AG04450 (cell line): ENCODE results near the gene ZBTB7C. TPM values are rescaled to one million over a fixed set of nuclear protein-coding genes. Genes with fewer than 3 reads are reported as not detected.

Experiments used
- CTCF ChIA-PET: fragments of 300-600, 350-600 bp; formaldehyde crosslinking; extraction: SDS; loops from one replicate; lab custom pipeline; 2022; ENCODE audit warnings: antibody characterized with exemption, inconsistent platforms; lab: Charles Lee
- POLR2A ChIA-PET: fragments of 350-600 bp; formaldehyde crosslinking; extraction: SDS; loops from one replicate; lab custom pipeline; 2021; ENCODE audit warnings: antibody characterized with exemption, inconsistent platforms; lab: Yijun Ruan, JAX
- DNase-seq: peaks from one replicate; pipeline ENCODE4 v3.0.0-alpha.2; 2011; ENCODE audit warnings: low read depth, low spot score
- H3K27ac ChIP-seq: one replicate; pipeline ENCODE4 v1.5.1; 2012; ENCODE audit warnings: low read depth, low read length, control low read depth
- H3K27me3 ChIP-seq: one replicate; pipeline ENCODE4 v1.6.0; 2012; ENCODE audit warnings: low read length; ENCODE audit not compliant: control insufficient read depth, insufficient read depth
- H3K4me3 ChIP-seq: 2 replicates; pipeline ENCODE4 v1.5.1; 2011; ENCODE audit warnings: mild to moderate bottlenecking, low read depth, low read length, control low read depth
- H3K9me3 ChIP-seq: 2 replicates; pipeline ENCODE4 v1.5.1; 2012; ENCODE audit warnings: low read length; ENCODE audit not compliant: control insufficient read depth, insufficient read depth
- CTCF ChIP-seq: IDR thresholded peaks from 2 replicates; pipeline ENCODE4 v1.5.1; 2011; ENCODE audit warnings: low read depth, low read length, control low read depth, inconsistent platforms
- polyA plus RNA-seq: library from polyadenylated mRNA; depleted of rRNA; stranded (reverse); fragments of >200 nt; gene quantifications from 2 replicates; pipeline ENCODE4 v1.2.3, GENCODE V29; 2011

Gene ZBTB7C
- polyA plus RNA-seq, 1 experiment = not detected

- CTCF ChIA-PET = no interaction called here
- H3K27ac ChIP-seq = no peak overlapping the region
These were observed 82.1 kb downstream of the ZBTB7C start for GRCh38 chr18:48326901-48327675.

GRCh38 chr18:48325115-48325665 is 84.0 kb downstream of the ZBTB7C start:
- Histone ChIP-seq H3K27ac (no peak overlapping the region), H3K9me3 (no peaks in the 10 kb centered on the region), H3K4me3 (no peak overlapping the region), H3K27me3 (peaks cover 2% of the 10 kb centered on the region)
- DNase-seq = no peak
- ChIA-PET POLR2A (no interaction called here), CTCF (interaction anchor here (1.2 kb wide), 1 partner anchor 134 kb away, joined by 4 read pairs; no protein-coding TSS in a partner anchor)
- TF ChIP-seq CTCF = no peak

More at GRCh38 chr18:48326901-48327675, 82.1 kb downstream of the ZBTB7C start:
- peaks cover 7% of the 10 kb centered on the region for H3K27me3 ChIP-seq
- H3K4me3 ChIP-seq = no peak overlapping the region
- POLR2A ChIA-PET = interaction anchor here (0.7 kb wide), 1 partner anchor 1597 kb away, joined by 8 read pairs; no protein-coding TSS in a partner anchor
- no peak for TF ChIP-seq CTCF
- no peak for DNase-seq
- H3K9me3 ChIP-seq = no peaks in the 10 kb centered on the region

- ChIA-PET POLR2A (no interaction called here), CTCF (no interaction called here)
- no peak overlapping the region for H3K27ac ChIP-seq
- DNase-seq = no peak
- no peak overlapping the region for H3K4me3 ChIP-seq
- H3K27me3 ChIP-seq = peaks cover 2% of the 10 kb centered on the region
- H3K9me3 ChIP-seq = no peaks in the 10 kb centered on the region
- no peak for TF ChIP-seq CTCF
These were observed 84.5 kb downstream of the ZBTB7C start for GRCh38 chr18:48324651-48325050.

- CTCF ChIA-PET = no interaction called here
- no peak for DNase-seq
- Histone ChIP-seq H3K27ac (no peak overlapping the region), H3K4me3 (no peak overlapping the region), H3K27me3 (peaks cover 2% of the 10 kb centered on the region), H3K9me3 (no peaks in the 10 kb centered on the region)
- POLR2A ChIA-PET = no interaction called here
- no peak for TF ChIP-seq CTCF
These were observed 86.0 kb downstream of the ZBTB7C start for GRCh38 chr18:48323151-48323550.

GRCh38 chr18:48321536-48321935 is 87.6 kb downstream of the ZBTB7C start:
- CTCF ChIA-PET = interaction anchor here (1.0 kb wide), 1 partner anchor 126 kb away, joined by 3 read pairs; no protein-coding TSS in a partner anchor
- Histone ChIP-seq H3K9me3 (no peaks in the 10 kb centered on the region), H3K27me3 (peaks cover 2% of the 10 kb centered on the region), H3K27ac (no peak overlapping the region), H3K4me3 (no peak overlapping the region)
- POLR2A ChIA-PET = no interaction called here
- DNase-seq = no peak
- TF ChIP-seq CTCF = no peak
